GM18505 (cell line): ENCODE results near the gene LDLRAD2.

Source experiments
- ATAC-seq: cut with Tn5 transposase; IDR thresholded peaks from one replicate; pipeline ENCODE4 v1.9.1; 2021; ENCODE audit not compliant: unreplicated experiment
- POLR2A ChIP-seq: IDR thresholded peaks from 4 replicates; pipeline ENCODE4 v1.6.1; 2011; ENCODE audit warnings: borderline replicate concordance; ENCODE audit not compliant: insufficient read depth, insufficient read length; ENCODE audit errors: extremely low read depth

LDLRAD2 gene

DNA sequence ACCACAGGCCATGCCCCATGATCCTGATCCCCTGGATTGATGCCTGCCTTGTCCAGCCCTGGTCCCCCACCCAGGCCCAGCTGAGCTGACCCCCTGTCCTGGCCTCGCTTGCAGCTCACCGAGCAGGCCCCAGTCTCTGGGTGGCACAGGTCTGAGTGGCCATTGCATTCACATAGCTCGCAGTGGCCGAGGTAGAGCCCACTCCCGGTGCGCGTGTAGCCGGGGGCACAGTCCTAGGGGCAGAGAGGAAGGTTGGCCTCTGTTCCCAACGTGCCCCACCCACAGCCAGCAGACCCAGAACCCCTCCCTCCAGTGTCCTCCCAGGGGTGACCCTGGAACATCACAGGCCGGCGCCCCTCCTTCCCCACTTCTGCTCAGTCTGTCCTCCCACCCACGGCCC lies 51.9 kb downstream of the LDLRAD2 start:
- no peak for ATAC-seq
- TF ChIP-seq POLR2A: no peak

DNA sequence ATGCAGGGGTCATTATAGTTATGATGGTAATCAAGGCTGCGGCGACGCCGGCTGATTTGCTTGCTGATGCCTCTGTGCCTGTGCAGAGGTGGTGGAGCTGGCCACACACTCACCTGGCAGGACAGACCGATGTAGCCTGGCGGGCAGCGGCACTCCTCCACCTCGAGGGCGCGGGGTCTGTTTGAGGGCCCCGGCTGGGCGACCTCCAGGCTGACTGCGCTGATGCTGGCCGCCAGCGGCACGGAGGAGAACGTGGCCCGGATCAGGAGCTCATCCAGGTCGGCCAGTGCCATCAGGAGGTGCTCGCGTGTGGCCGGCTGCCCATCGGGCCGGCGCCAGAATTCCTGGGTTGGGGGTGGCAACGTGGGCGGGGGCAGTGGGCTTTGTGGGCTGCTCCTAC lies 52.7 kb downstream of the LDLRAD2 start:
- ATAC-seq: no peak
- no peak for TF ChIP-seq POLR2A

DNA sequence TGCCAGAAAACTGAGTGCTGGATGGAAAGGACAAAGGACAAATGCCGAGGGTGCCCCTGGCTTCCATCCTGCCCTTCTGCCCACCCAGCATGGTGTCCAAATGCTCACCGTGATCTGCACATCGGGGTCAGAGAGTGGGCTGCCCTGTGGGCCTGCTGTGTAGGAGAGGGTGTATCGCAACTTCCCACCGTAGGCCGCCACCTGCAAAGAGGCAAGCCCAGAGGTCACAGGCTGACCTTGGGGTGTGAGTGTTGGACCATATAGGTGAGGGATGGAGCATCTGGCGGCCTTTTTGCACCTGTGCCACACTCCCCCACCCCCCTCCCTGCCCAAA lies 53.5 kb downstream of the LDLRAD2 start:
- peak; percentile 12 for ATAC-seq
- no peak for TF ChIP-seq POLR2A

DNA sequence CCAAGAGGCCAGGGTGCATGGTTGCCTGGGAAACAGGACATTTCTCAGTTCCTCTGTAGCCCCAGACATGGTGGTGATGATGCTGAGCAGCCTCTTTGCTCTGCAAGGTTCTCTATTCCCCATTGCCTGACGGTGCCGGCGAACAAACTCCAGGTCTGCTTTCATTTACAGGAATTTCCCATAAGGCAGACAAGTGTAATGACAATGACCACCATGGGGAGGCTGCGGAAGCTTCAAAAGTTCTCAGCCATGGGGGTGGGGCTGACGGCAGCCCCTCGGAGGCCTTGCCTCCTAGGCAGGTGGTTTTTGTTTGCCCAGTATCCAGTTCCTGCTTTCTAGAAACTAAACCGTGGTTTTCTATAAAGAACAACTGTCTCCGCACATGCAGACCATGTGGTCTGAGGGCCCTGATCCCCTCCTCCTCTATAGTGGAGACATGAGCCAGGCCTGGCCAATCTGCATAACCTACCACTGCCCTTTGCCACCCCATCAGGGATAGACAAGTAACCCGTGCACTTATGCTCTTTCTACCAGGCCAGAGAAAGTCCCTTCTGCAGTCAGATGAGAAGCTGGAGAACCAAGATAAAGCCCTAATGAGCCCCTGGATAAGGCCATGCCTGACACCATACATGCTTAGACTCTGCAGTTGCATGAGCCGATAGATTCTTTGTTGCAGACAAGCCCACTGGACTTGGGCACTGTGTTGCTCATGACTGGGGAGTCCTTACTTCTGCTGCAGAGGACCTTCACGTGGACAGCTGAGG lies 54.1 kb downstream of the LDLRAD2 start:
- ATAC-seq: peak; percentile 59
- TF ChIP-seq POLR2A: no peak

DNA sequence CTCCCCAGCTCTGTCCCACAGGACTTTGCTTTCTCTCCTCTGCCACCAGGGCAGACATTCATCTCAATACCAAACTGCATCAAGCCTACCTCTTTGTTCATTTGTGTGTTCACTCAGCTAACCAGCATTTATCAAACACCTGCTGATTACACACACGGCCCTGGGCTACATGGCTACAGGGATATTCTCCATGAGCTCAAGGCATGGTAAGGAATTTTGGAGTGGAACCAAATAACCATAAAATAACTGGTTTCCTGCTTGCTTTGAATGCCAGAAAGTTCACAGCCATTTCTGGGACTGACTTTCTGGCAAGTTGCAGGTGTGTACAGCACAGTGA lies 54.6 kb downstream of the LDLRAD2 start:
- no peak for ATAC-seq
- no peak for TF ChIP-seq POLR2A

DNA sequence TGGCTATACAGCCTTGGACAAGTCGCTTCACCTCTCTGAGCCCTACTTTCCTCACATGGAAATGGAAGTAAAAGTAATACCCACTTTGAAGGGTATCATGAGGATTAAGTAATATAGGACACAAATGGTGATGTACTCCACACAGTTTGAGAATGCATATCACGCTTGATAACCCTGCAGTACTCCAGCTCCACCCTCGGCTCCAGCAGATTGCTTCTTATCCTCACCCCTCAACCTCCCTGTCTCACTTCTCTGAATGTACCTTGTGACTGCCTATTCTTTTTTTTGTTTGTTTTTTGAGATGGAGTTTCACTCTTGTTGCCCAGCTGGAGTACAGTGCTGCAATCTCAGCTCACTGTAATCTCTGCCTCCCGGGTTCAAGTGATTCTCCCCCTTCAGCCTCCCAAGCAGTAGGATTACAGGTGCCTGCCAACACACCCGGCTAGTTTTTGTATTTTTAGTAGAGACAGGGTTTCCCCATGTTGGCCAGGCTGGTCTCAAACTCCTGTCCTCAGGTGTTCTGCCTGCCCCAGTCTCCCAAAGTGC lies 55.5 kb downstream of the LDLRAD2 start:
- no peak for ATAC-seq
- no peak for TF ChIP-seq POLR2A

DNA sequence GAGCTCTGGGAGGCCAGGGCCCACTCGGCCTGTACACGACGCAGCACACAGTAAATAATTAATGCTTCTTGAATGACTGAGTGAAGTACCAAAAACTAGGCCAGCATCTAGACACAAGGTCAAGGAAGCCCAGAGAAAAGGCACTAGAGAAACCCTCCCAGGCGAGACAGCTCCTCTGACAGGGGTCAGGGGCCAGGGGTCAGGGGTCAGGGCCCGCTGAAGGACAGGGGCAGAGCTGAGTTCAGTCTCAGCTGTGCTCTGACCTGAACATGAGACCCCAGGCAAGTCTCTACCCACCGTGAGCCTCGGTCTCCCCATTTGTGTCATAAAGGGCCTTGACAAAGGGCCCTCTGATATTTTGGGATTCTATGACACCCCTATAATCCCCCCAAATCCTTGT lies 56.4 kb downstream of the LDLRAD2 start:
- no peak for ATAC-seq
- no peak for TF ChIP-seq POLR2A

DNA sequence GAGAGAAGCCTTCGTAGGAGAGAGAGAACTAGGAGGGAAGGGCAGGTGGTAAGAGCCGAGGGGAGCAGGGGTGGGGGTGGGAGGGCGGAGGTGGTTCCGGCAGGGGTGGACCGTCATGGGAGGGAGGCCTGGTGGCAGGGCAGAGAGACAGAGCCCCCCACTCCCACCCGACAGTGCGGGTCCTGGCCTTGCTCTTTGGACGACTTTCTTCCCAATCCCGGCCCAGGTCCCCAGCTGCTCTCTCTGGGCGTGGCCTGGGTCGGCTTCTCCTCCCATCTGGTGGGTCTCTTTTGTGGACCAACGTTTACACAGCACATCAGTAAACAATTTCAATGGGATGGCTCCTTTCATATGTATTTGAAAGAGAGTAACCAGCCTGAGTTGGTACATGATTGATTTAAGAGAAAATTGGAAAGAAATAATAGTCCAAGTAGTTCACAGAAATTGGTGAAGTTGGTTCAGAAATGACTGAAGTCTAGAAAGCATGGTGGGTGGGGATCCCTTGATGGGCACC lies 56.9 kb downstream of the LDLRAD2 start:
- no peak for TF ChIP-seq POLR2A
- ATAC-seq: no peak

DNA sequence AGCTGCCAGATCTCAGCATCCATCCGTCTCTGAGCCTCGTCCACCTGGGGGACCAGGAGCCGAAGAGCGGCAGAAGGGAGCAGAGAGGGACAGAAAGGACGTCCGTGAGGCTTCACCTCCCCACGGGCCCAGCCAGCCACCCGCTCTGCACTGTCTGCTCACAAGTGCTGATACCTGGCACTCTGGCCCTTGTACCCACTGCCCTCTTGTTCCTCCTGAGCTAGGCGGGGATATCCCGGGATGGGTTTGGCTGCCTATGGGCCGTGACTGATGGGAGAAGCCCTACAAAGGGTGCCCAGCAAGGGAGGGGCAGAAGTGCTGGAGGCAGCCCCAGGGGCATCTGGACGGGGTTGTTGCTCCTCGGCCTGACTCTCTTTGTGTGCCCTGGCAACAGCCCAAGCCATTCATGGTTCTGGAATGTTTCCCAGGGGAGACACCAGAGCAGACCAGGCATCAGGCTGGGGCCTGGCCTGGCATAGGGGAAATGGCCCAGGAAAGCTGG lies 57.6 kb downstream of the LDLRAD2 start:
- TF ChIP-seq POLR2A: no peak
- no peak for ATAC-seq

DNA sequence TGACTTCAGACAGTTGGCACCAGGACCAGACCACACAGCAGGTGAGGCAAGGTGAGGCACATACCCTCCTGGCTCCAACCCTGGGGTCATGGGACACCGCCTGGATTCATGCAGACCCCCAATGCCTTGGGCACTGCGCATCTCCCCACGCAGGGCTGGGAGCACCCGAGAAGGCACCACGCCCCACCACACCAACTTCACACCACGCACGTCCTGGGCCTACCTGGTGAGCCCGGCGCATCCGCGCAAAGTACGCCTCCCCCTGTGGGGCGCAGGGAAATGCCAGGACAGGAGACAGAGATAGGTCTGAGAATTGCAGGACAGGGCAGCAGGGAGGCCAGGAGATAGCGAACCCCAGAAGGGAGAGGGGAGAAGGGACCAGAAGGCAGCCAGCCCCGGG lies 58.5 kb downstream of the LDLRAD2 start:
- no peak for ATAC-seq
- TF ChIP-seq POLR2A: no peak

DNA sequence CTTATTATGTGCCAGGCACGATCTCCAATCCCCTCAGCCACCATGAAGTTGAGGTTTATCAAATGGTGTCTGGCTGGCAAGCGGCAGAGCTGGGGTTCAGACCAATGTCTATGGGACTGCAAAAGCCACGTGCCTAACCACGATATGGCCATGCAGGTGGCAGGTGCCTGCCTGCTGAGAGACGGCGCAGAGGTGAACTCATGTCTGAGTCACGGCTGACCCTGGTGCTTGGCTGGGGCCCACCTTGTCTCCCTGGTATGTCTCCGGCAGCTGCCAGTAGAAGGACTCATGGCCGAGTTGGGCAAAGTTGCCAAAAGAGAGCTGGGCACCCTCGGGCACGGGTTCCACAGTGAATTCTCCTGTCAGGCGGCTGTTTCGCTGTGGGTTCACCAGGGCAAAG lies 59.9 kb downstream of the LDLRAD2 start:
- no peak for ATAC-seq
- TF ChIP-seq POLR2A: no peak

DNA sequence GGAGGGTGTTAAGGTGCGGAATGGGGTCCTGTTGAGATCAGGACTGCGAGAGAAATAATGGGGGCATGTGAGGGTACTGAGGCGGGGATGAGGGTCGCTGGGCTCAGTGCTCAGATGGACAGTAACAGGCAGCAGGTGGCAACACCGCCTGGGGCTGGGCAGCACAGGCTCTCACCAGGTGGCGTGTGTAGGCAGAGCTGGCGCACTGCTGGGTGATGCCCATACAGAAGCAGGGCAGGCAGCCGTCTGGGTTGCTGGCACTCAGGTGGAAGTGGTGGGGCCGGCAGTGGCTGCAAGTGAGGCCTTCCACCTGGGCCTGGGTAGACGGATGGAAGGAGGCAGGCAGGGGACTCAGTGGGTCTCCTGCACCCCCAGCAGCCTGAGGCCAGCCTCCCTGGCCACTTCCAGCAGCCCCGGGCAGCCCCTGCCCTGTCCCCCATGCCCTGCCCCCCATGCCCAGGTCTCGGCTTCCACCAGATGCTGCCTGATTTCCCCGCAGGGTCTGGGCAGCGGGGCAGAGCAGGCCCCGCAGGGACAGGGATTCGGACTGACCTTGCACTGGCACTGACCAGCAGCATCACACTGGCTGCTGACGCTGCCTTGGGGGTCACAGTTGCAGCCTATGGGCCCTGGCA lies 60.5 kb downstream of the LDLRAD2 start:
- ATAC-seq: no peak
- TF ChIP-seq POLR2A: no peak

DNA sequence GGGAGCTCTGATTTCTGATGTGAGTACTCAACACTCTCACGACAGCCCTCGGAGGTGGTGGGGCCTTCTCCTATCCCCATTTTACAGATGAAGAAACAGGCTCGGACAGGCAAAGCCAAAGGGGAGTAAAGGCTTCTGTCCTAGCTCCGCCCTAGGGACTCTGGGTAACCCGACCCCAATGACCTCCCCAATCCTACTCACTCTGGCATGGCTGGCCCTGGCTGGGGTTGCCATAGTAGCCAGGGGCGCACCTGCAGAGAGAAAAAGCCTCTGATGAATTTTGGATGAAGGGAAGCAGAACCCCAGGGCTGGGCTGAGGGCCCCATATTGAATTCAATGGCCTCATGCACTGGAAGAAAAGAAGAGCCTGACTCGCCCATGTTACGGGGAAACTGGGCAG lies 61.1 kb downstream of the LDLRAD2 start:
- ATAC-seq: no peak
- no peak for TF ChIP-seq POLR2A

DNA sequence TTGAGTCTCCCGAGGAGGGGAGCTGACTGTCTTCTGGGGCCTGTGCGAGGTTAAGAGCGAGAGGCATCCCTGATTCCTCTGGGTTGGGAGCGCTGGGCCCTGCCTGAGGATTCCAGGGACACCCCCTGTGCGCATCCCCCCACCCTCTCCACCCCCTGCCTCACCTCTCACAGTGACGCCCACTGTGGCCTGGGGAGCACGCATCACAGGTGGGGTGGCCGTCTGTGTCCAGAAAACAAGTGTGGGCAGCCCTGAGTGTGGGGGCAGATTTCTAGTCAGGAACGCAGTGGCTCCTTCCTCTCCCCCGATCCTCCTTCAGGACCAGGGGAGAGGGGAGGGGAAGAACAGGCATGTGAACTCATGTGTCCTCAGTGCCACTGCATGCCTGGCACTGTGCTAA lies 61.7 kb downstream of the LDLRAD2 start:
- TF ChIP-seq POLR2A: no peak

More for the DNA sequence above, 61.7 kb downstream of the LDLRAD2 start:
- ATAC-seq: no peak
